ENCODE results near the gene MED27. TPM values are rescaled to one million over a fixed set of nuclear protein-coding genes. Genes with fewer than 3 reads are reported as not detected.

The MED27 gene
- total and polyA plus RNA-seq, 10 of the 15 experiments (the other 5 are each of a cell fraction or from before 2014, with no cell fraction given), result 20.3 to 50.3 (median 35.5) TPM

- H3K4me1 ChIP-seq (ENCODE audit: control insufficient read depth, insufficient read depth, low read length), result peaks cover 24% of the 10 kb centered on the region
- no peak for FAIRE-seq
- in situ Hi-C loops (cut with MboI) (no loop called here), intact Hi-C loops (cut with micrococcal nuclease; ENCODE audit: unreplicated experiment) (no loop called here)
- H3K4me2 ChIP-seq (ENCODE audit: control insufficient read depth, insufficient read depth), result no peak overlapping the region
- ChIA-PET POLR2A (no interaction called here), CTCF (interaction anchor here (1.7 kb wide), 1 partner anchor 14 kb away, joined by 5 read pairs; no protein-coding TSS in a partner anchor), RAD21 (ENCODE audit: unreplicated experiment) (interaction anchor here (0.6 kb wide), 1 partner anchor 405 kb away, joined by 5 read pairs; no protein-coding TSS in a partner anchor), SMC1A (ENCODE audit: uncharacterized antibody, unreplicated experiment) (no interaction called here)
- no peaks in the 10 kb centered on the region for H3K79me2 ChIP-seq (ENCODE audit: control insufficient read depth, insufficient read depth, low read length)
- 85% methylated on average over 8 of the region's 8 CpGs for WGBS (ENCODE audit: insufficient coverage, insufficient replicate concordance, low lambda C conversion rate, missing lambda C conversion rate)
- no peaks in the 10 kb centered on the region for H3K36me3 ChIP-seq (ENCODE audit: control insufficient read depth in 2 of 2, insufficient read depth in 2 of 2, low read length in 1 of 2)
- no peaks in the 10 kb centered on the region for H3K9me3 ChIP-seq (replicated peaks; ENCODE audit: control insufficient read depth, insufficient read depth, low read length)
- H4K20me1 ChIP-seq (ENCODE audit: control insufficient read depth, insufficient read depth), result no peaks in the 10 kb centered on the region
- no peaks in the 10 kb centered on the region for H3K27me3 ChIP-seq (replicated peaks in 1 of 2; ENCODE audit: control insufficient read depth in 2 of 2, insufficient read depth in 2 of 2, low read length in 1 of 2)
- no peak for DNase-seq (ENCODE audit: low read depth, low spot score)
- TF ChIP-seq RELA (IDR thresholded peaks at IDR 0.05; ENCODE audit: borderline replicate concordance, partially characterized antibody) (no peak), E2F4 (IDR thresholded peaks at IDR 0.05; ENCODE audit: low read depth, low read length) (no peak), CREB1 (IDR thresholded peaks at IDR 0.05; ENCODE audit: low read depth) (no peak), SREBF1 (IDR thresholded peaks at IDR 0.05; ENCODE audit: low read length) (no peak), RAD51 (IDR thresholded peaks at IDR 0.05) (no peak), CEBPB (IDR thresholded peaks at IDR 0.05; ENCODE audit: borderline replicate concordance in 1 of 2, low read depth in 2 of 2, low read length in 2 of 2) (no peak), PKNOX1 (IDR thresholded peaks at IDR 0.05) (no peak), TAF1 (IDR thresholded peaks at IDR 0.05; ENCODE audit: borderline replicate concordance, low read depth, low read length) (no peak), IKZF1 (conservative IDR thresholded peaks at IDR 0.05) (no peak), CBX5 (IDR thresholded peaks at IDR 0.05; ENCODE audit: low read depth) (no peak)
- H3K4me3 ChIP-seq, result no peak overlapping the region
- H3K9ac ChIP-seq (ENCODE audit: control insufficient read depth, insufficient read depth, low read length), result no peak overlapping the region
- no peak overlapping the region for H2AFZ ChIP-seq (ENCODE audit: control insufficient read depth, low read depth, low read length)
- no peak overlapping the region for H3K27ac ChIP-seq (ENCODE audit: control insufficient read depth, insufficient read depth)
- no TSS peak for BruUV-seq (replicated peaks)
- no peak for ATAC-seq
Observed at GRCh38 chr9:131980267-131981016, 99.2 kb downstream of the MED27 start.
